ENCODE results near the gene NRAP.

The NRAP gene

GRCh38 chr10:113630929-113631533 lies 32.8 kb downstream of the NRAP start:
- DNase-seq: no peak

GRCh38 chr10:113628607-113629153 lies 35.2 kb downstream of the NRAP start:
- DNase-seq: no peak

- DNase-seq: no peak
Observed at GRCh38 chr10:113627836-113628235, 36.0 kb downstream of the NRAP start.

- DNase-seq: no peak
Observed at GRCh38 chr10:113626809-113627355, 37.0 kb downstream of the NRAP start.

GRCh38 chr10:113625461-113626186 lies 38.2 kb downstream of the NRAP start:
- no peak for DNase-seq

- DNase-seq: no peak
Observed at GRCh38 chr10:113622831-113623230, 41.0 kb downstream of the NRAP start.

- DNase-seq: no peak
Observed at GRCh38 chr10:113621799-113622198, 42.0 kb downstream of the NRAP start.

- DNase-seq: no peak
Observed at GRCh38 chr10:113620936-113621335, 42.9 kb downstream of the NRAP start.

- no peak for DNase-seq
Observed at GRCh38 chr10:113620511-113620910, 43.3 kb downstream of the NRAP start.

GRCh38 chr10:113619401-113619800 lies 44.4 kb downstream of the NRAP start:
- DNase-seq: no peak

GRCh38 chr10:113618338-113618737 lies 45.5 kb downstream of the NRAP start:
- no peak for DNase-seq

- no peak for DNase-seq
Observed at GRCh38 chr10:113617086-113617485, 46.8 kb downstream of the NRAP start.

GRCh38 chr10:113616244-113617074 lies 47.4 kb downstream of the NRAP start:
- no peak for DNase-seq

GRCh38 chr10:113613977-113614690 lies 49.7 kb downstream of the NRAP start:
- no peak for DNase-seq

GRCh38 chr10:113613427-113613826 lies 50.4 kb downstream of the NRAP start:
- DNase-seq: no peak

- DNase-seq: no peak
Observed at GRCh38 chr10:113612154-113612553, 51.7 kb downstream of the NRAP start.

- DNase-seq: no peak
Observed at GRCh38 chr10:113610631-113611601, 52.9 kb downstream of the NRAP start.

GRCh38 chr10:113609704-113610108 lies 54.1 kb downstream of the NRAP start:
- DNase-seq: no peak

- DNase-seq: no peak
Observed at GRCh38 chr10:113605268-113605978, 58.4 kb downstream of the NRAP start.

GRCh38 chr10:113604572-113604971 lies 59.3 kb downstream of the NRAP start:
- no peak for DNase-seq

All from NCI-H1436 (cell line).